RWPE2 (cell line): ENCODE results near the gene CDK7.

Experiments
- ATAC-seq: fragments of 200-7000 bp; cut with Tn5 transposase; 3 replicates; pipeline ENCODE4 v1.9.1; 2021; ENCODE audit warnings: low read depth
- DNase-seq: peaks from one replicate; pipeline ENCODE4 v3.0.0-alpha.2; 2020; ENCODE audit warnings: low spot score
- H3K27ac ChIP-seq: fragments of 450-650 bp; 2 replicates; pipeline ENCODE4 v1.5.1; 2017; ENCODE audit warnings: mild to moderate bottlenecking; ENCODE audit not compliant: poor library complexity, severe bottlenecking
- H3K27me3 ChIP-seq: fragments of 250-450 bp; sonication (Bioruptor Pico); 2 replicates; pipeline ENCODE4 v1.5.1; 2021; ENCODE audit warnings: mild to moderate bottlenecking, moderate library complexity; ENCODE audit not compliant: insufficient read depth, poor library complexity, severe bottlenecking
- H3K36me3 ChIP-seq: fragments of 250-450 bp; sonication (Bioruptor Pico); 2 replicates; pipeline ENCODE4 v1.5.1; 2020; ENCODE audit warnings: low read depth, mild to moderate bottlenecking, moderate library complexity
- H3K4me1 ChIP-seq: fragments of 250-450 bp; sonication (Bioruptor Pico); 2 replicates; pipeline ENCODE4 v1.5.1; 2021; ENCODE audit warnings: mild to moderate bottlenecking, moderate library complexity; ENCODE audit not compliant: insufficient read depth, poor library complexity, severe bottlenecking
- H3K4me3 ChIP-seq: fragments of 250-450 bp; sonication (Bioruptor Pico); 2 replicates; pipeline ENCODE4 v1.5.1; 2021; ENCODE audit warnings: mild to moderate bottlenecking, moderate library complexity; ENCODE audit not compliant: severe bottlenecking
- H3K9me3 ChIP-seq: fragments of 250-450 bp; sonication (Bioruptor Pico); 2 replicates; pipeline ENCODE4 v1.5.1; 2021; ENCODE audit warnings: mild to moderate bottlenecking, moderate library complexity; ENCODE audit not compliant: severe bottlenecking
- TF ChIP-seq, protein P1 (sequence below): fragments of 450-650 bp; IDR thresholded peaks from one replicate; pipeline ENCODE4 v1.5.1; 2017; ENCODE audit warnings: mild to moderate bottlenecking, moderate library complexity; ENCODE audit not compliant: poor library complexity, severe bottlenecking

Gene CDK7

DNA sequence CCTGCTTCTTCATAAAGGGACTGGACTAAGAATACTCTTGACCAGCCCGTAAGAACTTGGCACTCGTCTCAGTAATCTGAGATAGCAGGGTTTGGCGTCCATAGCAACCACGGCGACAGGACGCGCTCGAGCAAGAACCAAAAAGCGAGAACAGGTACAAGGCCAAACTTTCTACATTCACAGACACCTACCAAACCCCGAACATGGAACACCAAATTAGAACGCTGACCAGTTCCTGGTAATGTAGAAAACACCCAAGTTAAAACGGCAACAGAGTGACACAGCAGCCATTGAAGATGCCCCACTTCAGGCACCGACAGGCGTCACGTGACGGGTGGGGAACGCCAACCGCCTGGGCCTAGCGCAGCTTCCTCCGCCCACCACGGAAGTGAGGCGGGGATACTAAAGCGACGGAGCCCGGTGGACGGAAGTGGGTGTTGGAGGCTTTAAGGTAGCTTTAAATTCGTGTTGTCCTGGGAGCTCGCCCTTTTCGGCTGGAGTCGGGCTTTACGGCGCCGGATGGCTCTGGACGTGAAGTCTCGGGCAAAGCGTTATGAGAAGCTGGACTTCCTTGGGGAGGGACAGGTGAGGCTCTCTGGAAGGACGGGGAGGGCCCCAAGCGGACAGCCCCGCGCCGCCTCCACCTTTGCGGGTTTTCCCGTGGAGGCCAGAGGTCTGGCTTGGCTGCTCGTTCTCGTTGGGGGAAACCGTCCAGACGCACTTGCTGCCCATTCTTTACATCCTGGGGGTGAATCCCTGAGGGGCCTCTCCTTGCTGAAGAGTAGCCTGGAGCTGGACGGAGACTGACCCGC lies at the start of gene CDK7:
Gene CDK7, plus strand, starts transcription at position 430 of the 812 bp plus-strand sequence. Its CDS starts 90 bp downstream, at position 520.
- DNase-seq (peak; percentile 96), ATAC-seq (peak; percentile 89)
- Histone ChIP-seq H3K27ac (peak within 1 kb of the TSS; percentile 78), H3K9me3 (no peaks in the 10 kb centered on the region), H3K27me3 (no peaks in the 10 kb centered on the region), H3K4me1 (peaks cover 30% of the 10 kb centered on the region), H3K4me3 (peak within 1 kb of the TSS; percentile 78), H3K36me3 (peaks cover 43% of the 10 kb centered on the region)
- TF ChIP-seq, protein P1, sequence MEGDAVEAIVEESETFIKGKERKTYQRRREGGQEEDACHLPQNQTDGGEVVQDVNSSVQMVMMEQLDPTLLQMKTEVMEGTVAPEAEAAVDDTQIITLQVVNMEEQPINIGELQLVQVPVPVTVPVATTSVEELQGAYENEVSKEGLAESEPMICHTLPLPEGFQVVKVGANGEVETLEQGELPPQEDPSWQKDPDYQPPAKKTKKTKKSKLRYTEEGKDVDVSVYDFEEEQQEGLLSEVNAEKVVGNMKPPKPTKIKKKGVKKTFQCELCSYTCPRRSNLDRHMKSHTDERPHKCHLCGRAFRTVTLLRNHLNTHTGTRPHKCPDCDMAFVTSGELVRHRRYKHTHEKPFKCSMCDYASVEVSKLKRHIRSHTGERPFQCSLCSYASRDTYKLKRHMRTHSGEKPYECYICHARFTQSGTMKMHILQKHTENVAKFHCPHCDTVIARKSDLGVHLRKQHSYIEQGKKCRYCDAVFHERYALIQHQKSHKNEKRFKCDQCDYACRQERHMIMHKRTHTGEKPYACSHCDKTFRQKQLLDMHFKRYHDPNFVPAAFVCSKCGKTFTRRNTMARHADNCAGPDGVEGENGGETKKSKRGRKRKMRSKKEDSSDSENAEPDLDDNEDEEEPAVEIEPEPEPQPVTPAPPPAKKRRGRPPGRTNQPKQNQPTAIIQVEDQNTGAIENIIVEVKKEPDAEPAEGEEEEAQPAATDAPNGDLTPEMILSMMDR, result no peak

DNA sequence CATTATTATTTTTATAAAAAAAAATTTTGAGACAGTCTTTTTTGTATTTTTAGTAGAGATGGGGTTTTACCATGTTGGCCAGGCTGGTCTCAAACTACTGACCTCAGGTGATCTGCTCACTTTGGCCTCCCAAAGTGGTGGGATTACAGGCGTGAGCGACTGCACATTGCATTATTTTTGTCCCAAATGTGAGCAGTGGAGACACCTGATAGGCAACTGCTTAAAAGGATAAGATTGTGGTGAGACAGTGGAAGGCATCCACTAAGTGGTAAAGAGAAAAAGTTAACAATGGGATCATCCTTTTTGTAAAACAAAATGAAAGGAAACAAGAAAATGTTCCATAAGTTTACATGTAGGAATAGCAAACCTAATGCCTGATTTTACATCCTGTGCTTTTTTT lies 47.3 kb upstream of the CDK7 start:
- H3K27ac ChIP-seq, result no peak overlapping the region
- no peak overlapping the region for H3K4me3 ChIP-seq
- no peaks in the 10 kb centered on the region for H3K27me3 ChIP-seq
- TF ChIP-seq, protein P1, result no peak
- peaks cover 10% of the 10 kb centered on the region for H3K36me3 ChIP-seq
- DNase-seq (no peak), ATAC-seq (no peak)
- H3K4me1 ChIP-seq, result no peaks in the 10 kb centered on the region
- H3K9me3 ChIP-seq, result no peaks in the 10 kb centered on the region

DNA sequence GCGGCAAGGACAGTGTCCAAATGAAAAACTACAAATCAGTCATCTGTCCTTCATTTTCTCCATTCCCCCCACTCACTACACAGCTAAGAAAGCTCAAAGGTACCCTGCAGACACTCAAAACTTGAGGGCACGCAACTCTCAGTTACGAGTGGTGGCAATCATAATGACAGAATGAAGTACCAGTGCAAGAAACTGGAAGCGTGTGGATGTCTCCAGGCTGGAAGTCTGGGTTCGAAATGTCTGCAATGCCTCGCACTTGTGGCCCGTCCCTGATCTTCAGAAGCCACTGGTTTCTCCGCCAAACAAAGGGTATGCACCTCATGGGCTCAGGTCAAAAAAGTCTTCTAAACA lies 45.9 kb upstream of the CDK7 start:
- no peak for DNase-seq
- peak overlapping the region; percentile 78 for H3K4me3 ChIP-seq
- 0 out of 3 replicates have a peak, but pooled peaks have one; percentile 1 for ATAC-seq
- TF ChIP-seq, protein P1, result no peak
- H3K36me3 ChIP-seq, result peaks cover 25% of the 10 kb centered on the region
- peak overlapping the region; percentile 66 for H3K27ac ChIP-seq
- H3K27me3 ChIP-seq, result no peaks in the 10 kb centered on the region
- H3K9me3 ChIP-seq, result no peaks in the 10 kb centered on the region
- no peaks in the 10 kb centered on the region for H3K4me1 ChIP-seq

DNA sequence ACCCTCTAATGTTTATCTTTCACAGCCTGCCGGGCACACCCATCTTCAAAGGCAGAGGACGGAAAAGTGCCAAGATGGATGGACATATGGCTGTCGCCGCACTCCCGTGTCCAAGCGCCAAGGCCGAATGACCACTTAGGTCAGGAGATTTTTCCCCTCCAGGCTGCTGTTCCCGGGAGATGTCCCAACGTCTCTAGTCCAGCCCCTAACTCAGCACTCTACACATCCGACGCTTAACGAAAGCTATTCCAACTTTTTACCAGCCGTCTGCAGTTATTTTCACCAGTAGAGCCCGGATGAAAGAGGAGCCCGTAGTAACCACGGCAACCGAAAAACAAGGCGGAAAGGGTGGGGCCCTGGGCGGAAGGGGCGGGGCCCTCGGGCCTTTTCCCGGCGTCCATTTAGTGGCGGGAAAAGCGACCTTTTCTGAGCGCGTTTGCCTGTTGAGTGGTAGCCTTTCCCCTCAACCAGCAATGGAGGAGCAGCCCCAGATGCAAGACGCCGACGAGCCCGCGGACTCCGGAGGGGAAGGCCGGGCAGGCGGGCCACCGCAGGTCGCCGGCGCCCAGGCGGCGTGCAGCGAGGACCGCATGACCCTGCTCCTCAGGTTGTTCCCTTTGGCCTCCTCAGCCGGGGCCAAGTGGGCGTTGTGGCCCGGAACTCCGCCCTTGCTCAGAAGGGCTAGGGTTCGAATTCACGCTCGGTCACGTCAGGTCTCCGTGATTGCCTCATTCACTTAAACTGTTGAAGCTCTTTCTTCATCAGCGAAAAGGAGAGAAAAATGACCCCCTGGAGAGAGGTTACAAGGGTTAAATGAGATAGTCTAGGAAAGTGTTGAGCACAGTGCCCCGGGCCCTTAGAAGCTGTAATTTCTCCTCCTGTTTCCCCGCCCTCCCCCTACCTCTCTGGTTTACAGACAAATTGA lies 45.3 kb upstream of the CDK7 start, which contains the start of gene CENPH:
Gene CENPH, plus strand, starts transcription at position 422 of the 925 bp plus-strand sequence. Its CDS starts 52 bp downstream, at position 474.
- TF ChIP-seq, protein P1, result no peak
- Histone ChIP-seq H3K4me1 (no peaks in the 10 kb centered on the region), H3K36me3 (peaks cover 30% of the 10 kb centered on the region), H3K9me3 (no peaks in the 10 kb centered on the region), H3K27ac (peak within 1 kb of the TSS; percentile 66), H3K27me3 (no peaks in the 10 kb centered on the region), H3K4me3 (peak within 1 kb of the TSS; percentile 78)
- ATAC-seq, result peak; percentile 91
- DNase-seq, result peak; percentile 89
